ENCODE data around the gene ZNF425.

- TF ChIP-seq CTCF (IDR thresholded peaks at IDR 0.05), result no peak
- no peak for TF ChIP-seq POLR2A (IDR thresholded peaks at IDR 0.05)
These were observed 35.2 kb upstream of the ZNF425 start for GRCh38 chr7:149161241-149161848.

Data from uterus (tissue), 2 donors.